Fibroblast of mammary gland (primary cell): ENCODE data around the gene CHD1L.

Experiments
- DNase-seq: peaks from one replicate; pipeline ENCODE4 v3.0.0-alpha.2; 2010; ENCODE audit warnings: low read depth
- H3K4me3 ChIP-seq: 2 replicates; pipeline ENCODE4 v1.5.1; 2011; ENCODE audit warnings: low read depth, mild to moderate bottlenecking, low read length, moderate library complexity; ENCODE audit not compliant: control insufficient read depth
- TF ChIP-seq, protein P1 (sequence below): conservative IDR thresholded peaks from 2 replicates; pipeline ENCODE4 v1.5.1; 2011; ENCODE audit warnings: low read depth, low read length, inconsistent platforms; ENCODE audit not compliant: control insufficient read depth, insufficient read depth

Gene CHD1L

DNA sequence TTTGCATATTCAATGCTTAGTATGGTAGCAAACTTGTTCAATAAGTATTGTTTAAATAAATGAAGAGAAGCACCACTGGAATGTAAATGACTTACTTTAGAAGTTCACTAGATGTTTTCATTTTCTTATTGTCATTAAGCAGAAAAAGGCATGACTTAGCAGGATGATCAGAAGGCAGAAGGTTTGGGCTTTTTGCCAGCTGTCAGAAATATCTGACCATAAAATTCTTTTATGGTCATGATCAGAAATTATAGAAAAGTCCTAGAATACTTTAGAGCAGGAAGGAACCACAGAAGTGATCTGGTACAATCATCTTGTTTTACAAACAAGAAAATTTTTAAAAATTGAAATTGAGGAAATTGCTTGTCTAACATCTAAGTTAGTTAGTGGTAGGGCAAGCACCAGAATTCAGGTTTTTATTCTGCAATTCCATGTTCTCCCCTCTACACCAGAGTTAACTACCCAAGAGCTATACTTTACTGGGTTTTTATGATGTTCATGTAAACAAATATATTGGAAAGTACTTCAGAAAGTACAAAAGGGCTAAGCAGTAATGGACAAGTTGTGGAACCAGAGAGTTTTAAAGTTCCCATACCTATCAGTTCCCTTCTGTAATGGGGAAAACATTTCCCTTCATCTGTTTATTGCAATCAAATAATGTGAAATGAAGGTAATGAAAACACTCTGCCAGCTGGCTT lies 27.5 kb upstream of the CHD1L start:
- TF ChIP-seq, protein P1, sequence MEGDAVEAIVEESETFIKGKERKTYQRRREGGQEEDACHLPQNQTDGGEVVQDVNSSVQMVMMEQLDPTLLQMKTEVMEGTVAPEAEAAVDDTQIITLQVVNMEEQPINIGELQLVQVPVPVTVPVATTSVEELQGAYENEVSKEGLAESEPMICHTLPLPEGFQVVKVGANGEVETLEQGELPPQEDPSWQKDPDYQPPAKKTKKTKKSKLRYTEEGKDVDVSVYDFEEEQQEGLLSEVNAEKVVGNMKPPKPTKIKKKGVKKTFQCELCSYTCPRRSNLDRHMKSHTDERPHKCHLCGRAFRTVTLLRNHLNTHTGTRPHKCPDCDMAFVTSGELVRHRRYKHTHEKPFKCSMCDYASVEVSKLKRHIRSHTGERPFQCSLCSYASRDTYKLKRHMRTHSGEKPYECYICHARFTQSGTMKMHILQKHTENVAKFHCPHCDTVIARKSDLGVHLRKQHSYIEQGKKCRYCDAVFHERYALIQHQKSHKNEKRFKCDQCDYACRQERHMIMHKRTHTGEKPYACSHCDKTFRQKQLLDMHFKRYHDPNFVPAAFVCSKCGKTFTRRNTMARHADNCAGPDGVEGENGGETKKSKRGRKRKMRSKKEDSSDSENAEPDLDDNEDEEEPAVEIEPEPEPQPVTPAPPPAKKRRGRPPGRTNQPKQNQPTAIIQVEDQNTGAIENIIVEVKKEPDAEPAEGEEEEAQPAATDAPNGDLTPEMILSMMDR, result no peak
- DNase-seq, result no peak

DNA sequence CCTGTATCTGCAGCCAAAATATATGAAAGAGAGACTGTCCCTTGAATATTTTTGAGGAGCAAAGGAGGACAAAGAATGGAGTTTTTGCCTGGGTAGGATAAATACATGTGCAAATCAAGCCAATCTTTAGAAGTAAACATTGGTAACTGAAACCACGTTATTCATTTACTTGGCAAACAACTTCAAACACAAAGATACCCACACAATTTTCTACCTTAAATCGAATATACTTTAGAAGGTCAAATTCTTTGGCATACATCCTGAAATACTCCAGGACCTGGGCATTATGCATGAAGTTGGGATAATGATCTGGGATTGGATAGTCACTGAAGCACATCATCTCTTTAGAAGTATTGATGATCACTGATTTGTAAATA lies 27.0 kb upstream of the CHD1L start:
- TF ChIP-seq, protein P1, result no peak
- no peak for DNase-seq

More for the DNA sequence above, 27.5 kb upstream of the CHD1L start:
- H3K4me3 ChIP-seq, result no peak overlapping the region

DNA sequence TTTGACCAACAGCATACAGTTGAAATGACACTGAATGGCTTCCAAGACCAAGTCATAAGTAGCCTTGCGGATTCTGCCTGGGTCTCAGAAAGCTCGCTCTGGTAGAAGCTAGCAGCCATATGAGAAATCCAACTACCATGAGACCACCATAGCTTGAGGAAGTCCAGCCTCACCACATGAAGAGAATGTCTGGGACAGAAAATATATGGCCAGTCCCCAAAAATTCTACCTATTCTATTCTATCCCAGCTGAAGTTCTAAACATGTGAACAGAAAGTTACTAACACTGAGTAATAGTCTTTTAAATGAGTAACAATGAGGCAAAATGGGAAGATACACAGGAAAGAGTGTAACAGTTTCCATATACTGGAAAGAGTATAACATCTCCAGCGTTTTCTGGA lies 26.4 kb upstream of the CHD1L start:
- H3K4me3 ChIP-seq, result no peak overlapping the region
- no peak for DNase-seq
- TF ChIP-seq, protein P1, result no peak

More for the DNA sequence above, 27.0 kb upstream of the CHD1L start:
- H3K4me3 ChIP-seq, result no peak overlapping the region

DNA sequence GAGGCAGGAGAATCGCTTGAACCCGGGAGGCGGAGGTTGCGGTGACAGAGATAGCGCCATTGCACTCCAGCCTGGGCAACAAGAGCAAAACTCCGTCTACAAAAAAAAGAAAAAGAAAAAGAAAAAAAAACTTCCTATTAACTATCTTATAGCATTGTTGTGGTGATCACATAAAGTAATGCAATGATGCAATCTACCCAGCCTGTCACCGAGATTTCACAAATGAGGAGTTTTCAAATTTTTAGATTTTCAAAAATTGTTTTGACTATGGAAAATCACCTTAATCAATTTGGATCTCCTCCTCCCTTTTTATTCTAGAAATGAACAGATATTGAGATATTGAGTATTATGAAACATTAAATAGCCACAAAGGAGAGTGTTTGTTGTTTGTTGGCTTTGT lies 25.3 kb upstream of the CHD1L start:
- H3K4me3 ChIP-seq, result no peak overlapping the region
- DNase-seq, result no peak
- TF ChIP-seq, protein P1, result no peak

DNA sequence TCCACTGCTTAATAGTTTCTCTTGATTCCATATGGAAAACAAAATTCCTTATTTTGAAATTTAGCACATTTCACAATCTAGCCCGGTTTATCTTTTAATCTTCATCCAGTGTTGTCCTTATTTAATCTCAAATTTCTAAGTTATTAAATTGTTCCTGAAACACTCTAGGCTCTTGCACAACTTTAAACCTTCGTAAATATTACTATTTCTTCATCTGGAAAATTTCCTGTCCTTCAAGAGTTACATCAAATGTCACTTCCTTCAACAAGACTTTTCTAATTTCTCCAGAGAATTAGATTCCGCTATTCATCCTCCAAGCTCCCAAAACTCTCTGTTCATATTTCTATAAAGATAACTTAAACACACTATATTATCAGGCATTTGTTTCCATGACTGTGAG lies 23.9 kb upstream of the CHD1L start:
- TF ChIP-seq, protein P1, result no peak
- DNase-seq, result no peak
- no peak overlapping the region for H3K4me3 ChIP-seq

DNA sequence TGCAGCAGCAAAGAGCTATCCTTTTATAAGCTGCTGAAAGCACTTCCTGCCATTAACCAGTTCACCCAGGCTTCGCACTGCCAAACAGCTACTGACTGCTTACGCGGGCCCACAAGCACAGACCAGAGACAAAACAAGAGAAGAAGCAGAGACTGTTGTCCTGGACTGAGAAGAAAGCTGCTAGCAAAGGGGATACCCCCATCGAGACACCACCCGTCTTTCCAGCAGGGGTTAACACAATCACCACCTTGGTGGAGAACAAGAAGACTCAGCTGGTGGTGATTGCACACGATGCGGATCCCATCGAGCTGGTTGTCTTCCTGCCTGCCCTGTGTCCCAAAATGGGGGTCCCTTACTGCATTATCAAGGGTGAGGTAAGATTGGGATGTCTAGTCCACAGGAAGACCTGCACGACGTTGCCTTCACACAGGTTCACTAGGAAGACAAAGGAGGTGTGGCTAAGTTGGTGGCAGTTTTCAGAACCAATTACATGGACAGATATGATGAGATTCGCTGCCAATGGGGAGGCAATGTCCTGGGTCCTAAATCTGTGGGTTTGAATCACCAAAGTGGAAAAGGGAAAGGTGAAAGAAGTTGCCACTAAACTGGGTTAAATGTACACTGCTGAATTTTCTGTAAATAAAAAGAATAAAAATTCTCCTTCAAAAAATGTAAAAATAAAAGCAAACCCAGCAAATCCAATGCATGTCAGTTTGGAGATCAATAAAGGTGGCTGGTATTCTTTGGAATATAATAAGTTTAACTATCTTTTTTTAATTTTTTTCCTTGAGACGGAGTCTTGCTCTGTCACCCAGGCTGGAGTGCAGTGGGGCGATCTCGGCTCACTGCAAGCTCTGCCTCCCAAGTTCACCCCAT lies 18.5 kb upstream of the CHD1L start:
- TF ChIP-seq, protein P1, result no peak
- no peak overlapping the region for H3K4me3 ChIP-seq
- DNase-seq, result no peak
